HepG2 (cell line): ENCODE measurements around the gene MACROD2. TPM values are rescaled to one million over a fixed set of nuclear protein-coding genes. Genes with fewer than 3 reads are reported as not detected.

Experiments
- ATAC-seq: fragments of 200-7000 bp; cut with Tn5 transposase; 3 replicates; pipeline ENCODE4 v1.9.1; 2020; ENCODE audit warnings: mild to moderate bottlenecking, moderate library complexity
- BruUV-seq: library from RNA; stranded (reverse); fragments of 400-500 nt; replicated peaks from 2 replicates; lab custom pipeline; 2021; lab: Mats Ljungman, UMichigan
- CTCF ChIA-PET: fragments of 300-600 bp; formaldehyde crosslinking; extraction: SDS; loops from one replicate; lab custom pipeline; 2021; ENCODE audit warnings: low total read pairs, inconsistent platforms, low intra/inter-chr PET ratio; lab: Yijun Ruan, JAX
- POLR2A ChIA-PET: fragments of 350-600 bp; sonication (Branson Sonifier 250); formaldehyde crosslinking; loops from one replicate; lab custom pipeline; 2020; ENCODE audit warnings: antibody characterized with exemption, inconsistent platforms; lab: Yijun Ruan, JAX
- DNase-seq: peaks from one replicate; pipeline ENCODE4 v3.0.0-alpha.2; 2015; ENCODE audit warnings: low spot score
- FAIRE-seq: peaks from 3 replicates; lab custom pipeline; 2011; peaks lifted over from hg19 to GRCh38; lab: Jason Lieb, UNC
- H2AFZ ChIP-seq: one replicate; pipeline ENCODE4 v1.6.1; 2011; ENCODE audit warnings: low read length, inconsistent platforms
- H3K27ac ChIP-seq: fragments of 300-600 bp; 3 replicates; pipeline ENCODE4 v1.8.0; 2011; ENCODE audit warnings: mixed run types, mild to moderate bottlenecking, mixed read lengths, low read length, inconsistent platforms; ENCODE audit not compliant: insufficient read depth; ENCODE audit errors: extremely low read length
- H3K27me3 ChIP-seq, 2 experiments: fragments of 200-600 bp in 1 of 2; 2 replicates in 1 of 2; 3 replicates in 1 of 2; pipeline versions ENCODE4 v1.6.0 to v1.8.0; 2011; ENCODE audit warnings: low read length in 2 of 2, mild to moderate bottlenecking in 2 of 2, moderate library complexity in 2 of 2, inconsistent platforms in 1 of 2; ENCODE audit not compliant: insufficient read depth in 2 of 2, control insufficient read depth in 1 of 2
- H3K36me3 ChIP-seq, 2 experiments: fragments of 200-600 bp in 1 of 2; replicated peaks in 1 of 2; 2 replicates in 1 of 2; 3 replicates in 1 of 2; pipeline versions ENCODE4 v1.5.1 to v1.8.0; 2011; ENCODE audit warnings: low read length in 2 of 2, inconsistent platforms in 1 of 2; ENCODE audit not compliant: insufficient read depth in 2 of 2, control insufficient read depth in 1 of 2
- H3K4me1 ChIP-seq: 2 replicates; pipeline ENCODE4 v1.5.1; 2012; ENCODE audit warnings: low read length, inconsistent platforms; ENCODE audit not compliant: insufficient read depth
- H3K4me2 ChIP-seq: 2 replicates; pipeline ENCODE4 v1.6.0; 2011; ENCODE audit warnings: low read depth, low read length, inconsistent platforms
- H3K4me3 ChIP-seq, 3 experiments: fragments of 200-600 bp in 1 of 3; sonication (generic), shearing (Covaris generic) in 1 of 3; replicated peaks in 1 of 3; 2 replicates each; pipeline ENCODE4 v1.5.1; 2011 to 2016; ENCODE audit warnings: low read length in 3 of 3, inconsistent platforms in 2 of 3, low read depth in 2 of 3, mild to moderate bottlenecking in 2 of 3, control low read depth in 1 of 3, mixed read lengths in 1 of 3; ENCODE audit not compliant: insufficient read depth in 1 of 3
- H3K79me2 ChIP-seq: one replicate; pipeline ENCODE4 v1.6.1; 2011; ENCODE audit warnings: low read length, inconsistent platforms; ENCODE audit not compliant: insufficient read depth
- H3K9ac ChIP-seq: 2 replicates; pipeline ENCODE4 v1.6.0; 2011; ENCODE audit warnings: mild to moderate bottlenecking, low read depth, low read length, inconsistent platforms; ENCODE audit not compliant: insufficient read depth
- H3K9me3 ChIP-seq: 2 replicates; pipeline ENCODE4 v1.5.1; 2012; ENCODE audit warnings: mild to moderate bottlenecking, low read length
- H4K20me1 ChIP-seq: 2 replicates; pipeline ENCODE4 v1.6.0; 2011; ENCODE audit warnings: inconsistent platforms, mild to moderate bottlenecking, low read length, moderate library complexity; ENCODE audit not compliant: insufficient read depth
- BRD4 ChIP-seq: sonication (generic); formaldehyde crosslinking; IDR thresholded peaks from 2 replicates; pipeline ENCODE4 v1.4.0; 2020; ENCODE audit warnings: missing genetic modification reagents
- CEBPB ChIP-seq: IDR thresholded peaks from 2 replicates; pipeline ENCODE4 v1.6.1; 2011; ENCODE audit warnings: low read depth, low read length, improper control_type of control experiment, borderline replicate concordance
- HOMEZ ChIP-seq: IDR thresholded peaks from 2 replicates; pipeline ENCODE4 v1.6.1; 2016; ENCODE audit warnings: low read depth
- MAFF ChIP-seq: IDR thresholded peaks from 2 replicates; pipeline ENCODE4 v1.6.1; 2011; ENCODE audit warnings: low read depth, low read length, improper control_type of control experiment
- MAFK ChIP-seq, 2 experiments: IDR thresholded peaks in 1 of 2; conservative IDR thresholded peaks in 1 of 2; 2 replicates each; pipeline ENCODE4 v1.6.1; 2011; ENCODE audit warnings: improper control_type of control experiment in 2 of 2, low read length in 2 of 2
- NR2F2 ChIP-seq: IDR thresholded peaks from 2 replicates; pipeline ENCODE4 v1.6.1; 2012; ENCODE audit warnings: low read depth, inconsistent platforms, borderline replicate concordance
- RAD21 ChIP-seq: fragments of 450-650 bp; formaldehyde crosslinking; IDR thresholded peaks from 2 replicates; pipeline ENCODE4 v1.5.0; 2020; ENCODE audit warnings: mild to moderate bottlenecking
- RBM22 ChIP-seq: fragments of 200-400 bp; formaldehyde crosslinking; optimal IDR thresholded peaks from 2 replicates; pipeline ENCODE3; 2017; ENCODE audit warnings: mild to moderate bottlenecking, low read length, moderate library complexity
- YY1 ChIP-seq: IDR thresholded peaks from 2 replicates; pipeline ENCODE4 v1.6.1; 2011; ENCODE audit warnings: low read length, low read depth, moderate library complexity, mild to moderate bottlenecking; ENCODE audit not compliant: insufficient read depth, insufficient replicate concordance
- ZNF136 ChIP-seq: sonication (generic); formaldehyde crosslinking; IDR thresholded peaks from 2 replicates; pipeline ENCODE4 v1.8.1; 2022; ENCODE audit warnings: low read depth, mild to moderate bottlenecking, moderate library complexity, missing genetic modification reagents
- ZNF382 ChIP-seq: sonication (generic); formaldehyde crosslinking; IDR thresholded peaks from 2 replicates; pipeline ENCODE4 v1.5.0; 2020; ENCODE audit warnings: missing genetic modification reagents, mild to moderate bottlenecking, borderline replicate concordance
- ZNF576 ChIP-seq: sonication (generic); formaldehyde crosslinking; IDR thresholded peaks from 2 replicates; pipeline ENCODE4 v1.4.0; 2020; ENCODE audit warnings: mild to moderate bottlenecking, missing genetic modification reagents
- ZNF816 ChIP-seq: sonication (generic); formaldehyde crosslinking; IDR thresholded peaks from 2 replicates; pipeline ENCODE4 v1.8.0; 2022; ENCODE audit warnings: missing genetic modification reagents, mild to moderate bottlenecking, borderline replicate concordance
- whole genome bisulfite sequencing: methylation state at CpG from one replicate; pipeline ENCODE4 v1.1.6; 2017; ENCODE audit warnings: low lambda C conversion rate; 5-methylcytosine and 5-hydroxymethylcytosine counted together
- in situ Hi-C: cut with HindIII; loops from 2 replicates; pipeline ENCODE4 v1.10.0; 2017; ENCODE audit warnings: low pct_unique_long_range_greater_than_20kb; ENCODE audit not compliant: extremely low pct_ligation_motif_present
- intact Hi-C: fragments of 100-400 bp; cut with micrococcal nuclease; formaldehyde crosslinking; loops from one replicate; pipeline ENCODE4 v1.10.0; 2022; ENCODE audit not compliant: unreplicated experiment
- polyA plus RNA-seq, 8 experiments: library from polyadenylated mRNA; depleted of rRNA in 3 of 8; stranded (reverse) in 7 of 8; unstranded in 1 of 8; fragments of >200 nt; fragmentation: Illumina TruSeq in 4 of 8; extraction: Trizol in 4 of 8; gene quantifications; 2 replicates each; pipeline versions ENCODE4 v1.2.1 to v1.2.3, GENCODE V29; 2011 to 2016; ENCODE audit warnings: low read depth in 4 of 8, missing spikeins in 1 of 8, mixed read lengths in 1 of 8; ENCODE audit not compliant: insufficient read depth in 1 of 8
- total RNA-seq, 5 experiments: library from RNA; depleted of rRNA; stranded (reverse); fragments of >200 nt; fragmentation: Illumina TruSeq; extraction: Trizol; gene quantifications; 2 replicates each; pipeline ENCODE4 v1.2.3, GENCODE V29; 2016; ENCODE audit warnings: low read depth in 1 of 5
- TF ChIP-seq, protein P1 (sequence below): sonication (generic); formaldehyde crosslinking; IDR thresholded peaks from 2 replicates; pipeline ENCODE4 v1.4.0; 2020; ENCODE audit warnings: missing genetic modification reagents; ENCODE audit errors: not compliant biosample characterization

Gene MACROD2
- total and polyA plus RNA-seq, 2 of the 13 experiments (the other 11 are each of a cell fraction or from before 2014, with no cell fraction given), result 0.13 to 0.51 TPM

DNA sequence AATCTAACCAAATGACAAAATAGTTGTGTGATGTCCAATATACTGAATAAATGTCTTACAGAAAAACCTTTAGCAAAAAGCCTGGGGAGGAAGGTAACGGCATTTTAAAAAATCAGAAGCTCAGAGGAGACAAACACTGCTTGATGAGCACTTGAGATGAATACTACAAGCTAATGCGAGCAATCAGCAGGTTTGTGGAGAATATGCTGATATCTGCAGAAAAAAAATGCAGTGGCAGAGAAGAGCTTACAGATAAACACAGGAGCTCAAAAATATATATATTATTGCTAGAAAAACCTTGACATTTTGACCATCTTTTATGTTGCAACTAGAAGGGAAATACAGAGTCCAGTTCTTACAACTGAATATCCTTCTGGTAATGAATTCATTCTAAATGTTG lies 1605.2 kb downstream of the MACROD2 start:
- H2AFZ ChIP-seq, result no peak overlapping the region
- H4K20me1 ChIP-seq, result no peaks in the 10 kb centered on the region
- no peak for DNase-seq
- intact Hi-C loops, result no loop called here
- CTCF ChIA-PET, result no interaction called here
- no peak overlapping the region for H3K9ac ChIP-seq
- no peak overlapping the region for H3K4me2 ChIP-seq
- TF ChIP-seq BRD4 (CRISPR knock-in tag), result no peak
- peak; percentile 61 to 87 for TF ChIP-seq MAFK (conservative IDR thresholded peaks at IDR 0.05 in 1 of 2, IDR thresholded peaks at IDR 0.05 in 1 of 2; ENCODE audit: low read length in 2 of 2)
- peak; percentile 78 for TF ChIP-seq MAFF
- POLR2A ChIA-PET, result no interaction called here
- 23% methylated on average over 2 of the region's 2 CpGs for WGBS
- H3K27me3 ChIP-seq, result no peaks in the 10 kb centered on the region
- no peak for ATAC-seq
- no peak overlapping the region for H3K27ac ChIP-seq
- H3K79me2 ChIP-seq, result no peaks in the 10 kb centered on the region
- H3K9me3 ChIP-seq, result peaks cover 88% of the 10 kb centered on the region
- BruUV-seq, result no TSS peak
- in situ Hi-C loops, result no loop called here
- no peak overlapping the region for H3K4me3 ChIP-seq
- no peaks in the 10 kb centered on the region for H3K36me3 ChIP-seq
- no peaks in the 10 kb centered on the region for H3K4me1 ChIP-seq
- FAIRE-seq, result no peak

- CTCF ChIA-PET, result no interaction called here
- ATAC-seq, result no peak
- TF ChIP-seq RBM22, result no peak
- TF ChIP-seq ZNF816, result no peak
- TF ChIP-seq RAD21 (CRISPR knock-in tag), result no peak
- TF ChIP-seq YY1, result no peak
- no peak for TF ChIP-seq ZNF382 (CRISPR knock-in tag)
- TF ChIP-seq NR2F2, result no peak
- TF ChIP-seq ZNF136 (CRISPR knock-in tag), result no peak
- TF ChIP-seq HOMEZ, result no peak
- TF ChIP-seq, protein P1, sequence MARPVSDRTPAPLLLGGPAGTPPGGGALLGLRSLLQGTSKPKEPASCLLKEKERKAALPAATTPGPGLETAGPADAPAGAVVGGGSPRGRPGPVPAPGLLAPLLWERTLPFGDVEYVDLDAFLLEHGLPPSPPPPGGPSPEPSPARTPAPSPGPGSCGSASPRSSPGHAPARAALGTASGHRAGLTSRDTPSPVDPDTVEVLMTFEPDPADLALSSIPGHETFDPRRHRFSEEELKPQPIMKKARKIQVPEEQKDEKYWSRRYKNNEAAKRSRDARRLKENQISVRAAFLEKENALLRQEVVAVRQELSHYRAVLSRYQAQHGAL (CRISPR knock-in tag), result no peak
- no peak for TF ChIP-seq ZNF576 (CRISPR knock-in tag)
- no peak for TF ChIP-seq CEBPB
- Histone ChIP-seq H3K9ac (no peak overlapping the region), H3K4me1 (no peaks in the 10 kb centered on the region), H3K27me3 (no peaks in the 10 kb centered on the region), H3K9me3 (peaks cover 91% of the 10 kb centered on the region), H2AFZ (no peak overlapping the region), H3K27ac (no peak overlapping the region), H3K79me2 (no peaks in the 10 kb centered on the region), H3K36me3 (no peaks in the 10 kb centered on the region), H3K4me2 (no peak overlapping the region), H3K4me3 (no peak overlapping the region), H4K20me1 (no peaks in the 10 kb centered on the region)
- in situ Hi-C loops, result no loop called here
- intact Hi-C loops, result no loop called here
- POLR2A ChIA-PET, result no interaction called here
- no TSS peak for BruUV-seq
- no peak for DNase-seq
- no peak for FAIRE-seq
Observed at GRCh38 chr20:15603506-15603905, 1608.2 kb downstream of the MACROD2 start.
